ENCODE data around the gene ITGA11.

The ITGA11 gene

GRCh38 chr15:68259883-68260282, 172.1 kb downstream of the ITGA11 start:
- no peak for DNase-seq

- DNase-seq = no peak
Measured at GRCh38 chr15:68258692-68259091, 173.3 kb downstream of the ITGA11 start.

- no peak for DNase-seq
Measured at GRCh38 chr15:68256675-68257450, 175.1 kb downstream of the ITGA11 start.

GRCh38 chr15:68252925-68253534, 178.9 kb downstream of the ITGA11 start:
- DNase-seq = peak; percentile 85

- no peak for DNase-seq
Measured at GRCh38 chr15:68249058-68249713, 182.8 kb downstream of the ITGA11 start.

Measured in NCI-H82 (cell line).